ENCODE results near the gene PCDHA3. TPM values are rescaled to one million over a fixed set of nuclear protein-coding genes. Genes with fewer than 3 reads are reported as not detected.

The PCDHA3 gene
- total and polyA plus RNA-seq, 2 of the 8 experiments (the other 6 are each of a cell fraction or from before 2014, with no cell fraction given), result 0.48 to 0.67 TPM

GRCh38 chr5:140840978-140841962, 40.4 kb downstream of the PCDHA3 start, which contains the start of gene PCDHA8:
Gene PCDHA8 (plus strand): TSS chr5:140841187. CDS start chr5:140841322, 135 bp downstream.
- Histone ChIP-seq H3K27ac (ENCODE audit: low read depth, low read length) (no peak within 1 kb of the TSS), H2AFZ (ENCODE audit: low read length) (no peak within 1 kb of the TSS), H3K56ac (replicated peaks; ENCODE audit: insufficient read length, low read depth, low read length) (no peak within 1 kb of the TSS), H4K20me1 (replicated peaks in 1 of 2; ENCODE audit: control insufficient read depth in 1 of 2, insufficient read depth in 2 of 2, low read length in 2 of 2) (no peaks in the 10 kb centered on the region), H3K9me3 (ENCODE audit: insufficient read depth in 2 of 2, low read depth in 1 of 2, low read length in 1 of 2) (peaks cover 0 to 2% of the 10 kb centered on the region in 2 experiments; a peak in 1 of 4 replicates), H3K36me3 (ENCODE audit: control insufficient read depth in 2 of 4, insufficient read depth in 4 of 4, low read length in 3 of 4) (peaks cover 0 to 3% (median 0%) of the 10 kb centered on the region in 4 experiments; a peak in 3 of 8 replicates), H4K8ac (ENCODE audit: extremely low read depth, insufficient read depth, low read length) (no peak within 1 kb of the TSS), H3K18ac (ENCODE audit: extremely low read depth, low read length) (no peak within 1 kb of the TSS), H2BK15ac (ENCODE audit: low read length) (no peak within 1 kb of the TSS), H4K91ac (replicated peaks; ENCODE audit: insufficient read length, low read length) (no peak within 1 kb of the TSS), H2BK5ac (ENCODE audit: low read depth, low read length) (no peak within 1 kb of the TSS), H2BK120ac (replicated peaks; ENCODE audit: low read depth, low read length) (no peak within 1 kb of the TSS), H3K4me2 (ENCODE audit: insufficient read depth in 1 of 2, low read depth in 2 of 2, low read length in 2 of 2) (peak within 1 kb of the TSS in 1 of 2 experiments; percentile 43; a peak in 1 of 4 replicates), H2BK12ac (ENCODE audit: low read depth, low read length) (no peak within 1 kb of the TSS), H3K23ac (ENCODE audit: insufficient read length) (no peak within 1 kb of the TSS), H3K23me2 (ENCODE audit: low read depth, low read length) (no peaks in the 10 kb centered on the region), H4K5ac (ENCODE audit: insufficient read length, low read depth, low read length) (no peak within 1 kb of the TSS), H3K4ac (replicated peaks; ENCODE audit: insufficient read length, low read depth, low read length) (no peak within 1 kb of the TSS), H3K9ac (replicated peaks in 1 of 4; ENCODE audit: extremely low read depth in 1 of 4, low read depth in 3 of 4, low read length in 3 of 4) (no peak within 1 kb of the TSS), H2AK5ac (ENCODE audit: low read depth, low read length) (no peak within 1 kb of the TSS), H3K79me2 (ENCODE audit: control insufficient read depth in 1 of 2, insufficient read depth in 2 of 2, low read length in 2 of 2) (no peaks in the 10 kb centered on the region), H3K4me1 (replicated peaks in 1 of 4; ENCODE audit: control insufficient read depth in 3 of 4, insufficient read depth in 4 of 4, low read length in 3 of 4) (no peaks in the 10 kb centered on the region), H3K14ac (ENCODE audit: insufficient read length) (no peak within 1 kb of the TSS), H3K27me3 (replicated peaks in 1 of 4; ENCODE audit: control insufficient read depth in 3 of 4, extremely low read depth in 1 of 4, insufficient read depth in 3 of 4, low read length in 3 of 4) (no peaks in the 10 kb centered on the region), H3K4me3 (ENCODE audit: extremely low read depth in 1 of 4, insufficient read depth in 2 of 4, low read depth in 3 of 4, low read length in 4 of 4) (peak within 1 kb of the TSS in 3 of 4 experiments; percentile 29 to 47 (median 29); a peak in 4 of 8 replicates), H3K79me1 (ENCODE audit: low read depth, low read length) (no peaks in the 10 kb centered on the region), H2BK20ac (ENCODE audit: low read length) (no peak within 1 kb of the TSS)
- CTCF ChIA-PET (ENCODE audit: partially characterized antibody), result interaction anchor here (0.6 to 4.7 kb wide), 52 partner anchors 9 to 382 kb away, joined by 3 to 122 read pairs (median 5); partner anchors contain the start of genes PCDHA1, PCDHA10, PCDHA11 and PCDHA12
- 57% methylated on average over 47 of the region's 47 CpGs; no CpG with 5 or more reads in 1 of the 2 experiments for WGBS, 2 experiments (ENCODE audit: extremely low coverage in 1 of 2, insufficient coverage in 1 of 2, insufficient read length in 1 of 2, insufficient replicate concordance in 2 of 2, low coverage in 1 of 2, low lambda C conversion rate in 2 of 2, missing lambda C conversion rate in 1 of 2)
- POLR2A ChIA-PET (ENCODE audit: partially characterized antibody), result interaction anchor here (0.6 to 1.8 kb wide), 6 partner anchors 13 to 199 kb away, joined by 3 to 10 read pairs (median 4); partner anchors contain the start of genes PCDHA10, PCDHA11 and PCDHA6
- DNase-seq (ENCODE audit: low read depth in 1 of 2, low spot score in 2 of 2) (peak in 1 of 2 experiments; percentile 84), FAIRE-seq (peak; percentile 57)
